Uterus (tissue), 4 donors: ENCODE results near the gene SULT2B1. TPM values are rescaled to one million over a fixed set of nuclear protein-coding genes. Genes with fewer than 3 reads are reported as not detected.

Experiments
- DNase-seq, 2 donors: peaks; one replicate each; pipeline ENCODE4 v3.0.0-alpha.2; 2019 to 2020
- H3K27ac ChIP-seq, 2 donors: fragments of 200-600 bp; sonication (generic); 1 replicate in 1 of 2; 2 replicates in 1 of 2; pipeline ENCODE4 v1.5.1; 2016 to 2018
- H3K27me3 ChIP-seq, 2 donors: fragments of 200-600 bp; sonication (generic); one replicate each; pipeline ENCODE4 v1.5.1; 2018 to 2019; ENCODE audit warnings: control low read depth in 1 of 2
- H3K36me3 ChIP-seq, 2 donors: fragments of 200-600 bp; sonication (generic); one replicate each; pipeline ENCODE4 v1.5.1; 2019; ENCODE audit warnings: control low read depth in 1 of 2
- H3K4me1 ChIP-seq, 2 donors: fragments of 200-600 bp; sonication (generic); one replicate each; pipeline ENCODE4 v1.5.1; 2018 to 2019; ENCODE audit warnings: control low read depth in 1 of 2
- H3K4me3 ChIP-seq, 2 donors: fragments of 200-600 bp; sonication (generic); 1 replicate in 1 of 2; 2 replicates in 1 of 2; pipeline ENCODE4 v1.5.1; 2018 to 2019; ENCODE audit warnings: mild to moderate bottlenecking in 1 of 2
- H3K9me3 ChIP-seq, 2 donors: fragments of 200-600 bp; sonication (generic); one replicate each; pipeline ENCODE4 v1.5.1; 2019; ENCODE audit warnings: control low read depth in 1 of 2
- CTCF ChIP-seq, 4 experiments: fragments of 200-600 bp in 2 of 4; fragments of 450-650 bp in 2 of 4; sonication (generic) in 2 of 4; IDR thresholded peaks; one replicate each; pipeline ENCODE4 v1.5.1; 2016 to 2019; ENCODE audit warnings: antibody characterized with exemption in 4 of 4, mild to moderate bottlenecking in 2 of 4, moderate library complexity in 1 of 4
- POLR2A ChIP-seq, 2 donors: fragments of 450-650 bp; IDR thresholded peaks; one replicate each; pipeline ENCODE4 v1.6.1; 2016; ENCODE audit warnings: antibody characterized with exemption in 2 of 2, mild to moderate bottlenecking in 1 of 2, moderate library complexity in 1 of 2
- intact Hi-C: fragments of 100-400 bp; cut with DNase I; formaldehyde crosslinking; loops from one replicate; pipeline ENCODE4 v1.15.1; 2023; ENCODE audit warnings: low total_unique reads
- total RNA-seq, 4 donors: library from RNA; depleted of rRNA in 3 of 4; stranded (reverse); fragments of >200 nt in 3 of 4; gene quantifications; one replicate each; pipeline versions ENCODE4 v1.1.0 to v1.2.4, GENCODE V29; 2014 to 2023
- donor health status: DM: yes; HTN: yes; CAD: no.

The SULT2B1 gene
- total RNA-seq, 4 donors from 2014 or later, result 0.41 TPM; not detected in 3

GRCh38 chr19:48644355-48644754 lies 92.4 kb downstream of the SULT2B1 start:
- H3K9me3 ChIP-seq, result no peaks in the 10 kb centered on the region
- H3K4me1 ChIP-seq, result peaks cover 0 to 6% of the 10 kb centered on the region in 2 donors
- no peaks in the 10 kb centered on the region for H3K27me3 ChIP-seq
- DNase-seq, result no peak
- H3K4me3 ChIP-seq, result peak overlapping the region in 1 of 2 donors; percentile 51
- intact Hi-C loops, result loop anchor here (10.0 kb wide), 1 partner anchor 310 kb away; the partner anchor contains the start of gene BAX
- H3K36me3 ChIP-seq, result no peaks in the 10 kb centered on the region
- TF ChIP-seq CTCF (IDR thresholded peaks at IDR 0.05) (no peak), POLR2A (IDR thresholded peaks at IDR 0.05) (no peak)
- H3K27ac ChIP-seq, result peak overlapping the region; percentile 97 to 99

GRCh38 chr19:48644839-48645619 lies 93.1 kb downstream of the SULT2B1 start:
- Histone ChIP-seq H3K27ac (peak overlapping the region; percentile 97 to 99), H3K27me3 (no peaks in the 10 kb centered on the region), H3K4me3 (peak overlapping the region; percentile 51 to 77), H3K36me3 (no peaks in the 10 kb centered on the region), H3K4me1 (peaks cover 0 to 6% of the 10 kb centered on the region in 2 donors), H3K9me3 (no peaks in the 10 kb centered on the region)
- DNase-seq, result peak; percentile 79 to 89
- intact Hi-C loops, result loop anchor here (10.0 kb wide), 1 partner anchor 310 kb away; the partner anchor contains the start of gene BAX
- TF ChIP-seq CTCF (IDR thresholded peaks at IDR 0.05) (peak in 1 of 4 experiments; percentile 5), POLR2A (IDR thresholded peaks at IDR 0.05) (peak; percentile 37 to 65)

GRCh38 chr19:48645620-48646000 lies 93.6 kb downstream of the SULT2B1 start:
- intact Hi-C loops, result loop anchor here (10.0 kb wide), 1 partner anchor 309 kb away; the partner anchor contains the start of gene BAX
- Histone ChIP-seq H3K27ac (peak overlapping the region; percentile 97 to 99), H3K9me3 (no peaks in the 10 kb centered on the region), H3K4me3 (peak overlapping the region; percentile 51 to 77), H3K27me3 (no peaks in the 10 kb centered on the region), H3K4me1 (peaks cover 0 to 6% of the 10 kb centered on the region in 2 donors), H3K36me3 (no peaks in the 10 kb centered on the region)
- TF ChIP-seq POLR2A (IDR thresholded peaks at IDR 0.05) (no peak), CTCF (IDR thresholded peaks at IDR 0.05) (no peak)
- DNase-seq, result no peak

- peak; percentile 91 to 98 (median 94) for TF ChIP-seq CTCF (IDR thresholded peaks at IDR 0.05)
- TF ChIP-seq POLR2A (IDR thresholded peaks at IDR 0.05), result peak; percentile 20 to 59
- H3K27me3 ChIP-seq, result no peaks in the 10 kb centered on the region
- no peaks in the 10 kb centered on the region for H3K9me3 ChIP-seq
- H3K4me3 ChIP-seq, result peak within 1 kb of the TSS; percentile 51 to 77
- peaks cover 0 to 6% of the 10 kb centered on the region in 2 donors for H3K4me1 ChIP-seq
- DNase-seq, result peak; percentile 92 to 93
- peak within 1 kb of the TSS; percentile 97 to 99 for H3K27ac ChIP-seq
- no peaks in the 10 kb centered on the region for H3K36me3 ChIP-seq
- intact Hi-C loops, result loop anchor here (10.0 kb wide), 1 partner anchor 309 kb away; the partner anchor contains the start of gene BAX
Measured at GRCh38 chr19:48646001-48646721, 94.2 kb downstream of the SULT2B1 start, which contains the start of gene CA11. CA11 (minus strand) TSS chr19:48646187; CDS start chr19:48645632, 555 bp downstream.
